GM19463 (cell line): ENCODE results near the gene DPM2.

ENCODE experiments used
- ATAC-seq: cut with Tn5 transposase; IDR thresholded peaks from one replicate; pipeline ENCODE4 v1.9.1; 2021; ENCODE audit warnings: mild to moderate bottlenecking, moderate library complexity; ENCODE audit not compliant: unreplicated experiment

The DPM2 gene

DNA sequence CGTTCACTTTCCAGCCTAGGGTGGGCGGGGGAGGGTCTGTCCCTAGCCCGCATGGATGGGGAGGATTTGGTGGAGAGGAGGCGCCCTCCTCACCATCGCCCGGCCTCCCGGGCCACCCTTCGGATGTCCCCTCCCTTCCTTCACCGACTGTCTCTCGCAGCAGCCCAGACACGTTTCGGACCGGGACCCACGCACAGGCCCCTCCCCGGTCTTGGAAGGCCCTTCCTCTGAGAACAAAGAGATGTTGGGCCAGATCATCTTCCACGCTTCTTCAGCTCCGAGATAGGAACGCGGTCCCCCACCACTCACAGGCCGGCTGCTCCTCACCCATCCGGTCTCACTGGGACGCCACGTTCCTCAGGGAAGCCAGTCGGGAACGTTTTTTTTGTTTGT, 640 bp upstream of the DPM2 start:
- no peak for ATAC-seq

DNA sequence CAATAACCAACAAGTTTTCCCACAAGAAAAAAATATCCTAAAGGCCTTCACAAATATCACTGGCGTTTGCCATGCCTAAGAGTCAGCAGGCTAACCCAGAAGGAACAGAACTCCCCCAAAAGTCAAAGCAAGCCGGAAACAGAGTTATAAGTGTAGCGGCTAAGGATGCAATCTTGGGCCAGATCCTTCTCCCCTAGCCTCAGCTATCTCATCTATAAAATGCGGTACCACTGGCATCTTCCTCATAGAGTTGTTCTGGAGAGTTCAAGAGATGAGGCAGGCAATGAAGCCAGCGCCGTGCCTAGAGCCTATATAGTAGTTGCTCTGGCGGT, 632 bp downstream of the DPM2 start:
- no peak for ATAC-seq

DNA sequence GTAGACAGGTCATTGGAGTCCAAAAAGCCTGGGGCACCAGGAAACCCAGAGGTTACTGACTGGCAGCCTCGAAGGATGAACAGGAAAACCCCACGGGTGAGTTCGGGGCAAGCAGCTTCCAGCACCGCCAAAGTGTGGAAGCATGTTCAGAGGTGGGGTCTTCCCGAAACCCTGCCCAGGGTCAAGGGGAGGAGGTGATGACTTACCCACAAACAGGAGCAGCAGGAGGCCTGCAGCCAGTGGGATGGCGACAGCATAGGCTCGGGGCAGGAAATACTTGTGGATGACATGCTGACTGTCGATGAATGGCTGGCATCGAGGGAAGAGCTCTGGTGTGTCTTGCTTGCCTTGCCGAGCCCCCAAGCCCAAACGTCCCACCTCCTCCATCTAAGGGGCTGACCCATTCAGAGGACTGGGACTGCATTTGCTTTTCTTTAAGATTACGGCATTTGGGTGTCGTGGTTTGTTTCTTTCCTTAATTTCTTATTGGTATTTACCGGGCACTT, 1.3 kb downstream of the DPM2 start:
- no peak for ATAC-seq

DNA sequence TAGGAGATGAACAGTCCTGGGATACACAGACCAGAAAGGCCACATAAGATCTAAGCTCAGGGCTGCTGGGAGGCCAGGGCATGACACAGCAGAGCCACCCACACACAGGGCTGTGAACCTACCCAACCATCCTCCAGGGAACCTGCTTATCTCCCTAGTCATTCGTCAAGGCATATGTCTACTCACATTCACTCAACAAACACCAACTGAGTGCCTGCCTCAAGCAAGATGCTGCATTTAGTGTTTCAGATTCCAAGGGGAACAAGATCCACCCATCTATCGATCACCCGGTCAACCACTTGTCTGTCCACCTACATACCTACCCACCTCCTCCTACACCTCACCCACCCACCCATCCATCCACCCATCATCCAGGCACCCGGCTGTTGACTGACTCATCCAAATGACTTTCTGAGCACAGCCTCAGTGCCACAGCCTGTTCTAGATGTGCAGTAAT, 1.9 kb downstream of the DPM2 start:
- no peak for ATAC-seq

DNA sequence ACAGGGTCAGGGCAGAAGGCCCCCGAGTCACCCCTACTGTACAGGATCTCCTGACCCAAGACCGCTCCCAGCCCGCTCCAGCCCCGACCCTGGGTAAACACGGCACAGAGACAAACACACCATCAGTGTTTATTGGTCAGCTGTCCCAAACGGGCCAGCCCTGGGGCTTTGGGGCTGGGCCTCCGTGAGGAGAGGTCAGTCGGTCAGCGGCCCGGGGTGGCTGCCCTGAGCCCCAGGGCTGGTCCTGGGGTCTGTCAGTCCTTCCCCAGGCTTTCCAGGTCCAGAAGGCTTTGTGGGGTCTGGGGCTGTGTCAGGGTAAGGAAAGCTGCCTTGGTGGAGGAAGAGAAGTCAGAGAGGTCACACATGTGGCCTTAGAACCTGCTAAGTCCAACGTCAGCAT, 2.7 kb downstream of the DPM2 start:
- ATAC-seq = no peak

DNA sequence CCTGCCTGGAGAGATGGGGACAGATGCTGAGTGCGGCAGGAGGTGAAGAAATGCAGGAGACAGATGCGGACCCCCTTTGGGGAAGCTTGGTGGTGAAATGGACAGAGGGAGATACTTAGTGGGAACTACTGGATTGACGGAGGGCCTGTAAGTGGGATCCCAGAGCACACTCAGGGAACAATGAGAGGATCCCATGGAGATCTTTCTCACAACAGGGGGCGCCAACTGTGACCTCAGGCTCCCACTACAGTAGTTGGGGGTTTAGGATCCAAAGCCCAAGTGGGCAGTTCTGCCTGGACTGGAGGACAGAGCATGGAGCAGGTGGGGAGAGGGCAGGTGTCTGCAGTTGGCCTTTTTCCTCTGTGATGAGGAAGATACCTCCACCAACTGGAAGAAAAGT, 3.4 kb downstream of the DPM2 start:
- no peak for ATAC-seq

DNA sequence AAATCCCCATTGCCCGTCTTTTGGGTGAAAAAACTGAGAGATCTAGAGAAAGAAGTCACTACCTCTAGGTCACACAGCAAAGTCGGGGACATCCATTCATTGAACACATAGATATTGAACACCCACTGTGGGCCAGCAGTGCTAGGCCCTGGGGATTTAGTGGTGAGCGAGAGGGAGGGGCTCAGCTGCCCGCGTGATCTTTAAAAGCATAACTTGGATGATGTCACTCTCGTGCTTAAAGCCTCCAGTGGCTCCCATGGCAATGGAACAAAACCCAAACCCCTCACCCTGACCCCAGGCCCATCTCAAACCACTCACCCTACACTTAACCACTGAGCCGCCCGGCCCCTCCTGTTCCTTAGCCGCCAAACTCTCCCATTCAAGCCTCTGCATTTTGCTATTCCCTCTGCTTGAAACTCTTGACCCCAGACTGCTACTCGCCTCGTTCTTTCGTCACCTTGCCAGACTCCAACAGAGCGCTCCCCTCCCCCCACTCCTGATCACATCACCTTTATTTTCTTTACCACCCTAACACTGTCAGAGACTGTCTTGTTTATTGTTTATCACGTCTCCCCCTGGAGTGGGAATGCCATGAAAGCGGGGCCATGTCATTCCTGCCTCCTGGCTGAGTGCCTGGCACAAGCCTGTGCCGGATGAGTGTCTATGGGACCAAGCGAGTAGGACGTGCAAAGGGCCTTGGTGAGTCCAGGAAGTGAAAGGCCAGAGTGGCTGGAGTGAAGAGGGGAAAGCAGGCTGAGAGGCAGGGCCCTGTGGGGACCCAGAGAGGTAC, 6.4 kb downstream of the DPM2 start:
- peak; percentile 19 for ATAC-seq

DNA sequence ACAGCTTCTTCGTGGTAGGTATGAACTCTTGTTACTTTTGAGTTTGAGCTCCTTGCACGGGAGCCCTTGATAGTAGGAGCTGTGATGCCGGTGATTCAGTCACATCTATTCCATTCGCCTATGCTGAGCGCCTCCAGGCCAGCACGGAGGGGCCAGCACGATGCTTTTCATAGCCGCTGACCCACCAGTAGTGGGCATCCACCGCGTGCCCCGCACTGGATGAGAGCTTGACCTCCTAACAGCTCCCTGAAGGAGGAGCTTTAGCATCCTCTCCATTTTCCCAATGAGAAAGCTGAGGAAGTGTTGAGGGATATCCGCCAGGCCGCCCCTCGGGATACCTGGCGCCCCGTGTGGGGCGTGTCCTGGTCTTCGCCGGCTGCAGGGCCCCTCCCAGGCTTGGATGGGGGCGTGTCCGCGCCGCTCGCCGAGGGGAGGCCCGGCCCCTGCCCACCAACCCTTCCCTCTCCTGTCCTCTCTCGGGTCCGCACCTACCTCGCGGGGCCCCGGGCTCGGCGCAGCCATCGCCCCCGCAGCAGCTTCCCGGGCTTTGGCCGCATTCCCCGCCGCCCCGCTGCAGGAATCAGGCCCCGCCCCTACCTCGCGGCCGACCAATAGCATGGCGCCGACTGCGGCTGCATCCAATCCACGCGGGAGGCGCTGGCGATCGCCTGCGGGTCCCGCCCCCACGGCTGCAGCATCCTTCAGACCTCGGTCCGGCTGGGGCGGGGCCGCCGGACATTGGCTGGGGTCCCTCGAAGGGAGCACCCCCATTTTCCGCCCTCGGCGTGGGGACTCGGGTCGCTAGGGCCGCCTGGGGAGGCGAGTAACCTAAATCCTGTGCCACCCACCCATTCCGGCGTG, 7.2 kb downstream of the DPM2 start, which contains the start of gene PIP5KL1:
TSS of gene PIP5KL1 (minus strand) at position 547 of the 861 bp plus-strand sequence. CDS start at position 522, 25 bp downstream.
- ATAC-seq = peak; percentile 84

DNA sequence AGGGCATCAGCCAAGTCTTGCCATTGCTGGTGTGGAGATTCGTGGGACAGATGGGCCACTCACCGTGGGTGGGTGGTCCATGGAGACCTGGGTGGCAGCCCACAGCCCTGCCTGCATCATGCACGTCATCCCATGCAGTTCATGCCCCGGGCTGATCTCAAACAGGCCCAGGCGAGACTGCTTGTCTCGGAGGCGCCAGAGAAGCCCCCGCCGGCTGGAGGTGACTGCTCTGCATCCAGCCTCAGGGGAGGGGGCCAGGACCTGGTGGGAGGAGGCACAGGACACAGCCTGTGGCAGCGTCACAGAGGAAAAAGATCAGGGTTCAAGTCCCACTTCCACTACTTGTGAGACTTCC, 8.1 kb downstream of the DPM2 start:
- ATAC-seq = no peak

DNA sequence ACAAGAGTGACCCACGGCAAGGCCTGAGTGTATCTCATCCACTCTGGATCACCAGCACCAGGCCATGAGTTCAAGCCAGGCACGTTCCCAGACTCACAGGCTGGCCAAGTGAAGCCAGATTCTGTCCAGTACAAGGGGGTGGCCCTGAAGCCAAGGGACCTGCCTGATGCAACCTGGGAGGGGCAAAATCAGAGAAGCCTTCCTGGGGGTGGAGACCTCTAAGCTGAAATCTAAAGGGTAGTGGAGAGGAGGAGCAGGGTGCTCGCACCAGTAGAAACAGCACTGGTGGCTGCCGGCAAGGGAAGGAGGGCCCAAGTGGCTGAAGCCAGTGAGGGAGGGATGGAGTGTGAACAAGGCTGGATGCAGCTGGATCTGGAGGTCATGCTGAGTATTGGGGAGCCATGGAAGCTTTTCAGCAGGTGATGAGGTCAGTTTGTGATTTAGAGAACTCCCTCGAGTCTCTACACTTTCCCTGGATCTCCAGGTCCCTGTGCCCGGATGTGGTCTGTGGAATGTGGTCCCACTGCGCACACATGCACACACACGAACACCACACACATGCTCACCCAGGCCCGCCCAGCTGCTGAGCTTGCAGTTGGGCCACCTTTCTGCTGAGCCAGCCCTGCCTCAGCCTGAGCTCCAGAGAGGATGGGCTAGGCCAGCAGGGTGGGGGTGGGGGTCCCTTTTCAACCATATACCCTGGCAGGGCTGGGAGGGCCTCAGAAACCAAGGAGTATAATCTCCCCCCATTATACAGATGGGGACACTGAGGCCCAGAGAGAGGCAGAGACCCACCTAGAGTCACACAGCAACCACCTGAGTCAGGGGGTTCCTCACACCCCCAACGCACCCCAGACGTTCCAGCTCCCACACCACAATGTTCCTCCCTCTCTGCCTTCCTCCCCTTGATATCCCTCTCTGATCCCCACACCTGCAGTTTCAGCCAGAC, 8.7 kb downstream of the DPM2 start:
- no peak for ATAC-seq

DNA sequence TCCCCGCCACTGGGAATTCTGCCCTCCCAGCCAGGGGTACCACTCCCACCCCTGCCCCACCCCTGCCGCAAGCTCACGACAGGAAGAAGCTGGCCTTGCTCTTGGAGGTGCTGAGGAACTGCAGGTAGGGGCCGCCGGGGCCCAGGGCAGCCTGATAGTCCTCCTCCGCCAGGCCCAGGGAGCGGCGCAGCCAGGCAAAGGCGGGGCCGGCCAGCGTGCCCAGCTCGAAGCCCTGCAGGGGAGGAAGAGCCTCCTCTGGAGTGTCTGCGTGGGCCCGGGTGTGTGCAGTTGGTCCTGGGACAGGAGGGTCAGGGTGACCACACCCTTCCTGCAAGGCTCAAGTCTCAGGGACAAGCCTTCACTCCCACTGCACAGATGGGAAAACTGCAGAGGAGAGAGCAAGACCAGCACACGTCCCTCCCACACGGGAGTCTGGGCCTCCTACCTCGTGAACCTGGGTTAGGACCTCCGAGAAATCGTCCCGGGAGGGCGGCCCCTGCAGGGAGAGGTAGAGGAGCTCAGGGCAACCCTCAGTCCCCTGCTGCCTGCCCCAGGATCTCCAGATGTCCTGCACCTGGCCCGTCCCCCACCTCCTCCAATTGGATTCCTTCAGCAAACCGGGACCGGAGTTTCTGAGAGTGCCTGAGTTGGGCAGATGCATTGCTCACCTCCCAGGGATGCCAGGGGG, 9.5 kb downstream of the DPM2 start:
- no peak for ATAC-seq

DNA sequence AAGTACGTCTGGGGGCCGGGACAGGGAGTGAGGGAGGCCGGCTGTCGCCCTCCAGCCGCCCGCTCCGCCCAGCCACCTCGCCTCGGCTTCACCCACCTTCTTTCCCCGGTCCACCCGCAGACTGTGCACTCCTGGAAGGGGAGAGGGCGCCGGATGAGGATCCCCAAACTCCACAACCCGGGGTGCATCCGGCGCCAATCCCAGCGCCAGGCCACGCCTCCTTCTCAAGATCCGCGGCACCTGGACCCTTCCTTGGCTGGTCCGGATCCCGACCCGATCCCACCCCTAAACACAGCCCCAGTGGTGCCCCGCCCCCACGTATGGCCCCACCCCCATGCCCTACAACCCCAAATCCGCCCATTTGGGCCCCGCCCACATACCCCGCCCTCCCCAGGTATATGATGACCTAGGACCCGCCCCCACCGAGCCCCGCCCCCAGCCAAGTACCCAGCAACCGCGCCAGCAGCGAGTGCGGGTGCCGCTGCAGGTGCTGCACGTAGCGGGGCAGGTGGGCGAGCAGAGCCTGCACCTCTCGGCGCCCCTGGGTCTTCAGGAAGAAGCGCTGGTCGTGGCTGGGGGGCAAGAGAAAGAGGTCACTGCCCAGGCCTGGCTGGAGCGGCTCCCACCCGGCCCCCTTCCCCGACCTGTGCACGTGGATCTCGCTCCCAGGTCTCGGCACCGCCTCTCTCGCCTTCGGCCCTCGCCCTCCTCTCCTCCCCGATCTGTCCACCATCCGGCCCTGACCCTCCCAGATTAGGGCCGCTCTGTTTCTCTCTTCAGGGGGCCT, 10.3 kb downstream of the DPM2 start:
- no peak for ATAC-seq

DNA sequence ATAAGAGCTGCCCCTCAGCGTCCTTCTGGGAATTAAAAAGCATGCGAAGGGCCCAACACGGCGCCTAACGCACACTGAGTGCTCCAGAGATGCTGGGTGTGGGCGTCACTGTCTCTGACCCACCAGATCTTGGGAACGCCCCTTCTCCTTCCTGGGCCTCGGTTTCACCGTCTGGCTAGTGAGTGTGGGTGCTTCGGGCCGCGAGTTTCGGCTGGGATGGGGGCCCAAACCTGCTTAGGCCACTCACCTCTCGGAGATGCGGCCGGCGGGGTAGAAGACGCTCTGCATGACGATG, 10.8 kb downstream of the DPM2 start:
- no peak for ATAC-seq

DNA sequence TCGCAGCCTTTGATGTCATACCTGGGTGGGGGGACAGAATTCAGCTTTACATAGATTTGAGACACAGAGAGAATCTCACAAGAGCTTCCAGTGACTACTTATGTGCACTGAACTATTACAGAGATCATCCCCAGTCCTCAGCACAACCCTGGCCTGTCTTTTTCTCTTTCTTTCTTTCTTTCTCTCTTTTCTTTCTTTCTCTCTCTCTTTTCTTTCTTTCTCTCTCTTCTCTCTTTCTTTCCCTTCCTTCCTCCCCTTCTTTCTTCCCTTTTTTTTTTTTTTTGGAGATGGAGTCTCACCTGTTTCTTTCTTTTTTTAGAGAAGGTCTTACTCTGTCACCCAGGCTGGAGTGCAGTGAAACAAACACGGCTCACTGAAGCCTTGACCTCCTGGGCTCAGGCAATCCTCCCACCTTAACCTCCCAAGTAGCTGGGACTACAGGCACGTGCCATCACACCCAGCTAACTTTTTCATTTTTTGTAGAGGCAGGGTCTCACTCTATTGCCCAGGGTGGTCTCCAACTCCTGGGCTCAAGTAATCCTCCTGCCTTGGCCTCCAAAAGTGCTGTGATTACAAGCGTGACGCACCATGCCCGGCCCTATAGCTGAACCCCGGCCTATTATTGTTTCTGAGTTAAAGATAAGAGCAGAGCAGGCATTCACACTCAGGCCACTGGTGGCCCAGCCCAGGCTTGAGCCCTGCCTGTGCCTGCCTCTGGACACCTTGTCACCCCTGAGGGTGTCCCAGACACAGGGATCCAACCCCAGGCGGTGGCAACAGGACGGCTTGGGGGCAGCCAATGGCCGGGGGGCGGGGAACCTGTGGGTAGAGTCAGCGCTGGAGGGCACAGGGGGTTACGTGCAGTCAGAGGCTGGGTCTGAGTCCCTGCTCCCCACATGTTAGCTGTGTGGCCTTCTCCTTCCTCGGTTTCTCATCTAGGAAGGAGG, 11.4 kb downstream of the DPM2 start:
- no peak for ATAC-seq

DNA sequence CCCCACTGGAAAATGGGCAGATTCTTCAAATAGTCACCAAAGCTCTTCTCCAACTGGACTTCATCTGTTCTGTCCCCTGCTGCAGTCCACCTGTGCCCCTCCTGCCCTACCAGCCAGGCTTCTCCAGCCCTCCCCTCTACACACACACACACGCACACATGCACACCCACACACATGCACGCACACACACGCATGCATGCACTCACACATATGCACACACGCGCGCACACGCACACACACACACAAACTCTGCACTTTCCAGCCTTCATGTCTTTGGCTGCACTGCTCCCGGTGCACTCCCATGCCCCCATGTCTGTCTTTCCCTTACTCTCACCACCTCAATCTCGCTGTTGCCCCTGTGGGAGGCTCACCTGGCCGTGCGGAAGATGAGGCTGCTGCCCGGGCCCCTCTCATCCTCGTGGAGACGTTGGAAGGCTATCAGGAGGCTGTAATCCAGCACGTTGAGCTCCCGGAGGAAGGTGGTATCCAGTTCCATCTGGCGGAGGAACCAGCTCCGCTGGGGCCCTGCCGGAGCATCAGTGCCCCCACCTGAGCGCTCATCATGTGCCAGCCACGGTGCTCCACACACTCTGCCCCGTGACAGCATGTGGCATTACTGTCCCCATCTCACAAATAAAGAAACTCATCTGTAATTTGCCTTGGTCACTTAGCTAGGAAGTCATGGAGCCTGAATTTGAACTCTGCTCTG, 12.8 kb downstream of the DPM2 start:
- no peak for ATAC-seq

DNA sequence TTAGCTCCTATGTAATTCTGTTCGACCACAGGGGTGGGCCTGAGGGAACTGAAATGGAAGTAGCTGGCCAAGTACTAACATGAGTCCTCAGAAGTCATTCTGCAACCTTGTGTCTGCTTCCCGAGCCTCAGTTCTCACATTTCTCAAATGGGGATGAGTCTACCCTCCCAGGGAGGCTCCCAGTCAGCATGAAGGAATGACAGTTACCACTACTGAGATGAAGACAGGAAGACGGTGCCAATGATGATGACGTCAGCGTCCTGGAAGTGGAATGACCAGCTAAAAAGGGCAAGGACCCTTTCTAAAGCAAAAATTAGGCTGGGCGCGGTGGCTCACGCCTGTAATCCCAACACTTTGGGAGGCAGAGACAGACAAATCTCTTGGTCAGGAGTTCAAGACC, 13.9 kb downstream of the DPM2 start:
- no peak for ATAC-seq

DNA sequence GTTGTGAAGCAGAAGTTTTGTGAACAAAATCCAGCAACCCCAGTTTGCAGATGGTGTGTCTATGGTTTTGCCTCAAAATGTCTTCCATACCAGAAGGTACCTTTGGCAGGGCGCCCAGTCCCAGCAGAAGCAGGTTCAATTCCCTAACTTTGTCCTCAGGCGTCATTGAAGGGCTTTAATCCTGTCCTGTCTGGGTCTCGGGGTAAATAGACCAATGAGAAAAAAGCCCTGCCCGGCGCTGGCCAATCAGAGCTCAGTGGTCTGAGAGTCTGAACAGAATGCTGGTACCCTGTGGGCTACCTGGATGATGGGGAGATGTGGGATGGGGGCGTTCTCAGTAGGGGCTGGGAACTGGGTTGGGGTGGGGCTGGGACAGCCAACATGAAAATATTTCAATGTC, 14.6 kb downstream of the DPM2 start:
- no peak for ATAC-seq

DNA sequence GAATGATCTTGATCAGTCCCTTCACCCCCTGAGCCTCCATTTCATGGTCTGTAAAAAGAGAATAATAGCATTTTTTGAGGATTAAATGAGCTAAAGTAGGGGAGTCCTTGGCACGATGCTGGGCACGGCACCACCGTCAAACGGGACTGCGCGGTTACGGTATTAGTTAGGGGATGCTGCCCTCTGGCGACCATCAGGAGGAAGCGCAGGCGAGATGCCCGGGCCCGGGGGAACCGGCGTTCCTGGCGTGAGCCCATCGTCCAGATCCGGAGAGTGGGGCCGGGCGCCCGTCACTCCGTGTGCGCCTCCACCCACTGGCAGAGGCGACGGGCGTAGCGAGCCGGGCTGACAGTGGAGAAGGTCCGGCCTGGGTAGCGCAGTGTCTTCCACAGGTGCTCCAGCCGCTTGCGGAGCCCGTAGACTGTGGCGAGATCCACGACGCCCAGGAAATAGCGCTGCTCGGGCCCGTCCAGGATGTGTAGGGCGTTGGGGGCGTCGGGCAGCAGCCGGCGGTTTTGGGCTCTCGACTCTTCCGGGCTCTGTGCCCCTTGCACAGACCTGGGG, 16.0 kb downstream of the DPM2 start:
- ATAC-seq = no peak
